A204.1 (cell line): Measurements from ENCODE around the gene CBR1.

Experiments used
- FAIRE-seq: peaks from 2 replicates; lab custom pipeline; 2012; peaks lifted over from hg19 to GRCh38; lab: Jason Lieb, UNC

CBR1 gene

DNA sequence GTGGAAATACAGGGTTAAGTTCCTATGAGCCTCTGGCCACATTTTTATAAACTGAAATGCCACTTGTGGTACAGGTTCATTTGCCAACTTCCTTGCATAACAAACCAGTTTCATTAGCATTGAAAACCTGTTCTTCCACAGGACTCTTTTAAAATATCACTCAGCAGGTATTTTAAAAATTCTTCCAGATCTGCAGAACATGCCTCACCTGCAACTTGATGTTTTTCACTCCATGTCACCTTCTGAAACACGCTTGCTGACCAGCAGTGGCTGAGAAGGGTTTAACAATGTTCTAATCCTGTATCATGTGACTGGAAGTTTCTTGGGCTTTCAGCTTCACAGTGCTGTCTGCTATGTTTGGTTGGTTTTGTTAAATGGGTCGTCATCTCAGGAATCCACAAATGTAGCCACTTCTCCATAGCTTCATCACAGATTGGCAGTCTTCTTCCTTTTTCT lies 47.5 kb downstream of the CBR1 start:
- FAIRE-seq: no peak

DNA sequence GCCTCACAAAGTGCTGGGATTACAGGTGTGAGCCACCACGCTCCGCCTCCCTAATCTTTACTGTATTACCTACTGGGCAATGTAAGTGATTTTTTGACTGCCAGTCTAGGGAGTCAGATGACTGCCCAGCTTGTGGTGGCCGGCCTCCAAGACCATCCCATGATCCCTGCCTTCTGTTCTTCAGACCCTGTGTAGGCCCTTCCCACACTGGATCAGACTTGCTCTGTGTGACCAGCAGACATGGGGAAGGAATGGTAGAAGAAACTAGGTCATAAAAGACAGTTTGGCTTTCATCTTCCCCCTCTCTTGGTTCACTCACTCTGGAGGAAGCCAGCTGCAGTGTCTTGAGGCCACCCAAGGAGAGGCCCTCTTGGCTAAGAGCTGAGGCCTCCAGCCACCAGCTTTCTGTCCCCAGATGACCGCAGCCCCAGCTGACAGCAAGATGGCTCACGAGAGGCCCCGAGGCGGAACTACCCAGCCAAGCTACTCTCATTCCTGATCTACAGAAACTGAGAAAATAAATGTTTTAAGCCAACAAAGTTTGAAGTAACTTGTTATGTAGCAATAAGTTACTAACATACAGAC lies 50.6 kb downstream of the CBR1 start:
- no peak for FAIRE-seq
